H9 (cell line): ENCODE measurements around the gene GPR173. TPM values are rescaled to one million over a fixed set of nuclear protein-coding genes. Genes with fewer than 3 reads are reported as not detected.

Experiments
- DNase-seq: peaks from one replicate; pipeline ENCODE4 v3.0.0-alpha.2; 2017
- H2AFZ ChIP-seq: one replicate; pipeline ENCODE4 v1.6.1; 2013; ENCODE audit warnings: mild to moderate bottlenecking, low read length, control low read depth, moderate library complexity
- H2AK5ac ChIP-seq: 2 replicates; pipeline ENCODE4 v1.6.1; 2013; ENCODE audit warnings: low read length, control low read depth, mixed read lengths; ENCODE audit not compliant: insufficient read length
- H2BK120ac ChIP-seq: one replicate; pipeline ENCODE4 v1.6.1; 2013; ENCODE audit warnings: low read depth, mild to moderate bottlenecking, low read length, control low read depth, inconsistent platforms; ENCODE audit not compliant: poor library complexity, severe bottlenecking
- H2BK12ac ChIP-seq: 2 replicates; pipeline ENCODE4 v1.6.1; 2013; ENCODE audit warnings: low read length, control low read depth, mixed read lengths, low read depth; ENCODE audit not compliant: insufficient read length
- H2BK15ac ChIP-seq: 2 replicates; pipeline ENCODE4 v1.6.1; 2013; ENCODE audit warnings: low read depth, low read length, control low read depth
- H2BK20ac ChIP-seq: one replicate; pipeline ENCODE4 v1.6.1; 2013; ENCODE audit warnings: low read depth, mild to moderate bottlenecking, low read length, control low read depth, inconsistent platforms; ENCODE audit not compliant: poor library complexity, severe bottlenecking
- H2BK5ac ChIP-seq: 2 replicates; pipeline ENCODE4 v1.6.1; 2013; ENCODE audit warnings: low read length, control low read depth, mixed read lengths; ENCODE audit not compliant: insufficient read length
- H3K14ac ChIP-seq: 2 replicates; pipeline ENCODE4 v1.6.1; 2013; ENCODE audit warnings: low read length, control low read depth; ENCODE audit not compliant: insufficient read depth
- H3K18ac ChIP-seq: 2 replicates; pipeline ENCODE4 v1.6.1; 2013; ENCODE audit warnings: low read depth, mild to moderate bottlenecking, mixed read lengths, low read length, control low read depth; ENCODE audit not compliant: insufficient read length
- H3K23ac ChIP-seq: 2 replicates; pipeline ENCODE4 v1.6.1; 2013; ENCODE audit warnings: low read length, control low read depth, mixed read lengths, low read depth; ENCODE audit not compliant: insufficient read length
- H3K23me2 ChIP-seq: 2 replicates; pipeline ENCODE4 v1.6.1; 2013; ENCODE audit warnings: low read depth, mild to moderate bottlenecking, mixed read lengths, low read length, control low read depth; ENCODE audit not compliant: insufficient read length, poor library complexity, severe bottlenecking
- H3K27ac ChIP-seq: 2 replicates; pipeline ENCODE4 v1.5.1; 2013; ENCODE audit warnings: low read length, control low read depth, mixed read lengths, low read depth; ENCODE audit not compliant: insufficient read length
- H3K27me3 ChIP-seq: 2 replicates; pipeline ENCODE4 v1.6.1; 2013; ENCODE audit warnings: low read length, control low read depth, inconsistent platforms; ENCODE audit not compliant: insufficient read depth
- H3K4ac ChIP-seq: 2 replicates; pipeline ENCODE4 v1.6.1; 2013; ENCODE audit warnings: low read depth, mild to moderate bottlenecking, control low read depth, inconsistent platforms, low read length, moderate library complexity
- H3K4me1 ChIP-seq: 2 replicates; pipeline ENCODE4 v1.6.1; 2013; ENCODE audit warnings: low read length, control low read depth, inconsistent platforms; ENCODE audit not compliant: insufficient read depth
- H3K4me2 ChIP-seq: 2 replicates; pipeline ENCODE4 v1.6.1; 2013; ENCODE audit warnings: low read length, control low read depth, mixed read lengths; ENCODE audit not compliant: insufficient read length, insufficient read depth
- H3K56ac ChIP-seq: 2 replicates; pipeline ENCODE4 v1.6.1; 2013; ENCODE audit warnings: low read depth, mild to moderate bottlenecking, mixed read lengths, low read length, control low read depth; ENCODE audit not compliant: insufficient read length
- H3K79me1 ChIP-seq: 2 replicates; pipeline ENCODE4 v1.6.1; 2013; ENCODE audit warnings: low read depth, mild to moderate bottlenecking, moderate library complexity, low read length, control low read depth, inconsistent platforms; ENCODE audit not compliant: insufficient read depth, poor library complexity, severe bottlenecking
- H3K79me2 ChIP-seq: 2 replicates; pipeline ENCODE4 v1.6.1; 2013; ENCODE audit warnings: low read length, control low read depth, inconsistent platforms; ENCODE audit not compliant: insufficient read depth
- H3K9ac ChIP-seq: 2 replicates; pipeline ENCODE4 v1.6.1; 2013; ENCODE audit warnings: low read length, control low read depth, mixed read lengths; ENCODE audit not compliant: insufficient read length; ENCODE audit errors: extremely low read depth
- H3K9me3 ChIP-seq: one replicate; pipeline ENCODE4 v1.6.1; 2013; ENCODE audit warnings: low read depth, low read length, inconsistent platforms; ENCODE audit not compliant: control insufficient read depth
- H3T11ph ChIP-seq: one replicate; pipeline ENCODE4 v1.6.1; 2013; ENCODE audit warnings: mild to moderate bottlenecking, low read length, control low read depth, inconsistent platforms
- H4K20me1 ChIP-seq: one replicate; pipeline ENCODE4 v1.6.1; 2013; ENCODE audit not compliant: control insufficient read depth, insufficient read length, insufficient read depth
- H4K5ac ChIP-seq: 2 replicates; pipeline ENCODE4 v1.6.1; 2013; ENCODE audit warnings: low read depth, mild to moderate bottlenecking, mixed read lengths, low read length, control low read depth; ENCODE audit not compliant: insufficient read length
- H4K8ac ChIP-seq: replicated peaks from 2 replicates; pipeline ENCODE4 v1.6.1; 2013; ENCODE audit warnings: low read length, control low read depth, mixed read lengths, low read depth; ENCODE audit not compliant: insufficient read length
- H4K91ac ChIP-seq: 2 replicates; pipeline ENCODE4 v1.6.1; 2013; ENCODE audit warnings: low read depth, mild to moderate bottlenecking, moderate library complexity, mixed read lengths, low read length, control low read depth; ENCODE audit not compliant: insufficient read length
- H3K27ac Mint-ChIP-seq, 3 experiments: 2 replicates in 2 of 3; 3 replicates in 1 of 3; pipeline ENCODE4 v1.8.0; 2020 to 2021; ENCODE audit warnings: mixed read lengths in 3 of 3, mild to moderate bottlenecking in 1 of 3, moderate library complexity in 1 of 3
- H3K27me3 Mint-ChIP-seq: 2 replicates; pipeline ENCODE4 v1.8.0; 2021; ENCODE audit warnings: low read depth, mild to moderate bottlenecking, moderate library complexity, mixed read lengths
- H3K36me3 Mint-ChIP-seq, 3 experiments: 2 replicates in 2 of 3; 3 replicates in 1 of 3; pipeline ENCODE4 v1.8.0; 2020 to 2021; ENCODE audit warnings: low read depth in 3 of 3, mixed read lengths in 3 of 3; ENCODE audit not compliant: insufficient read depth in 1 of 3
- H3K4me1 Mint-ChIP-seq, 2 experiments: 2 replicates each; pipeline ENCODE4 v1.8.0; 2020; ENCODE audit warnings: mixed read lengths in 2 of 2
- H3K4me3 Mint-ChIP-seq, 2 experiments: 2 replicates in 1 of 2; 3 replicates in 1 of 2; pipeline ENCODE4 v1.8.0; 2020 to 2021; ENCODE audit warnings: mild to moderate bottlenecking in 2 of 2, mixed read lengths in 2 of 2, moderate library complexity in 1 of 2
- H3K9me3 Mint-ChIP-seq, 2 experiments: 2 replicates in 1 of 2; 3 replicates in 1 of 2; pipeline ENCODE4 v1.8.0; 2020; ENCODE audit warnings: mild to moderate bottlenecking in 2 of 2, mixed read lengths in 2 of 2, moderate library complexity in 1 of 2
- CTCF ChIP-seq: fragments of 200-600 bp; sonication (generic); conservative IDR thresholded peaks from 3 replicates; pipeline ENCODE4 v1.8.0; 2021; ENCODE audit warnings: antibody characterized with exemption, mild to moderate bottlenecking
- WGBS: extraction: QIAGEN DNeasy Blood & Tissue Kit; methylation state at CpG from one replicate; pipeline ENCODE4 v1.1.7; 2013; ENCODE audit warnings: missing lambda C conversion rate, low lambda C conversion rate, mixed read lengths; ENCODE audit not compliant: insufficient read length; ENCODE audit errors: extremely low coverage; 5-methylcytosine and 5-hydroxymethylcytosine counted together
- total RNA-seq: library from RNA; stranded (reverse); gene quantifications from 2 replicates; pipeline ENCODE4 v1.2.1, GENCODE V29; 2021

Gene GPR173
- total RNA-seq, 1 experiment from 2014 or later, result 5.4 TPM

- H3K23me2 ChIP-seq, result peaks cover 9% of the 10 kb centered on the region
- no peak overlapping the region for H3K27ac Mint-ChIP-seq
- H3K36me3 Mint-ChIP-seq, result peaks cover 0 to 1% (median 0%) of the 10 kb centered on the region in 3 experiments; a peak in 1 of 7 replicates
- H2BK15ac ChIP-seq, result no peak overlapping the region
- H3K27me3 ChIP-seq, result no peaks in the 10 kb centered on the region
- H2BK5ac ChIP-seq, result no peak overlapping the region
- H3K79me2 ChIP-seq, result no peaks in the 10 kb centered on the region
- no peak overlapping the region for H3K4me3 Mint-ChIP-seq
- H4K8ac ChIP-seq, result no peak overlapping the region
- H4K5ac ChIP-seq, result no peak overlapping the region
- no peak overlapping the region for H3K23ac ChIP-seq
- H3K27ac ChIP-seq, result no peak overlapping the region
- H2BK120ac ChIP-seq, result no peak overlapping the region
- H4K91ac ChIP-seq, result no peak overlapping the region
- H2BK20ac ChIP-seq, result no peak overlapping the region
- no peak overlapping the region for H3K56ac ChIP-seq
- H3K27me3 Mint-ChIP-seq, result peaks cover 3% of the 10 kb centered on the region
- H2AFZ ChIP-seq, result no peak overlapping the region
- no peak overlapping the region for H3K4ac ChIP-seq
- H4K20me1 ChIP-seq, result no peaks in the 10 kb centered on the region
- H3K9me3 ChIP-seq, result peaks cover under 1% of the 10 kb centered on the region
- peaks cover 5 to 15% of the 10 kb centered on the region in 2 experiments for H3K4me1 Mint-ChIP-seq
- H3K4me2 ChIP-seq, result no peak overlapping the region
- H3K79me1 ChIP-seq, result no peaks in the 10 kb centered on the region
- no peaks in the 10 kb centered on the region for H3K4me1 ChIP-seq
- peaks cover 54 to 63% of the 10 kb centered on the region in 2 experiments for H3K9me3 Mint-ChIP-seq
- no peak overlapping the region for H3K9ac ChIP-seq
- H2BK12ac ChIP-seq, result no peak overlapping the region
- H2AK5ac ChIP-seq, result no peak overlapping the region
- WGBS, result no CpG with 5 or more reads among the region's 5 CpGs
- H3K14ac ChIP-seq, result no peak overlapping the region
- no peak overlapping the region for H3K18ac ChIP-seq
- no peak overlapping the region for H3T11ph ChIP-seq
- DNase-seq, result no peak
- TF ChIP-seq CTCF, result no peak
Measured at GRCh38 chrX:53044995-53045394, 3.6 kb upstream of the GPR173 start.
